HG03457 (cell line): Measurements from ENCODE around the gene TAF15.

Experiments used
- ATAC-seq: cut with Tn5 transposase; IDR thresholded peaks from one replicate; pipeline ENCODE4 v1.9.1; 2021; ENCODE audit warnings: moderate number of reproducible peaks; ENCODE audit not compliant: unreplicated experiment

Gene TAF15

DNA sequence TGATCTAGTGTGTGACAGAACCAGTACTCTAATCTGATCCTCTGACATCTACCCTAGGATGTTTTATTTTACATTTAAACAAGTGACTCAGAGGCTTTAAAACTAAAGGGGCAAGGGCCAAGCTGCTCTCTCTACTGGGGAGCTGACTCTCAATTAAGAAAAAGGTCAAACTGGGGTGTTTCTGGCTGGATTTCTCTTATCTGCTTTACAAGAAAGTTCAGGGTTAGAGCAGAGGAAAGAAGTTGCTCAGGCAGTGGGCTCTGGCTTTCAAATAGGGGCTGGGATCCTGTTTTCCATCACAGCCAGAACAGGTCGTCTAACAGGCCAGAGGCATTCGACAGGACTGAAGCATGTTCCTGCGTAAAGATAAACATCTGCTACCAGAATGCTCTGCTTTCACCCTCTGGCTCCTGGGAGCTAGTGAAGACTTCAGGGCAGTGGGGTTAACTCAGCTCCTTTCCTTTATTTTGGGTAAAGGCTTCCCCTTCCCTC is 22.3 kb upstream of the TAF15 start:
- ATAC-seq: no peak

DNA sequence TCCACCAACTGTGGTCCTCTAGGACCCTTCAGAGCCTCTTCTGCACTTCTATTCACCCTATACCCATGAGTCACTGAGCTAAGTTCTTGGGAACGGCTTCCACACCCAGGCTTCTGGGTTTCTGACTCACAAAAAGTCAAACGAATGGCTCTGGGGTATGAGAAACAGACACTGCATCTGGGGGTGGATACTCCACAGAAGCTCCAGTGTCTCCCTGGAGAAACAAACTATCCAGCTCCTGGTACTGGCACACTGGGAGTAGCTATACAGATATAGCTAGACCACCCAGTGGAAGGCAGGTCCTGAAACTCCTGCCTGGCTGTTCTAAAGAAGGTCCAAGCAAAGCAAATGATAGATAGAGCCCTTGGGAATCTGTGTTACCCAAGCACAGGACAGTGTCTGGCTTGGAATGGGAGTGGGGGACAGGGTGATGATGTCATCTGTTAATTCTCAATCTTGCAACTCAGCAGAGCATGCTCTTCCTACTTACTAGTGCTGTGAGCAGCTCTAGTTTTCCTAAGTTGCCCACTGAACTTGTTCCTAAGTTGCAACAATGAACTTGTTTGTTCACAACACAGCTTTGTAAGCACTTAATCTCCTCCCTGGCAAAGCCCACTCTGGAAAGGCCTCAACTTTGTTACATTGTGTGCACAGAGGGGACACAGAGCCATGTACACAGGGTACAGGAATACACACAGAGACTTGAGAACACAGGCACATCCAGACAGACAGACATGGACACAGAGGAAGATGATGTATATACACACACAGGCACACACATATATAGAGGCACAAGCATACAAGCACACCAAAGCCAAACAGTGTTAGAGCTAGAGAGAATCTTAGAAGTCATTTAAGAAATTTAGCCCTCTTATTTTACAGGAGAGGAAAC is 20.6 kb upstream of the TAF15 start:
- no peak for ATAC-seq

DNA sequence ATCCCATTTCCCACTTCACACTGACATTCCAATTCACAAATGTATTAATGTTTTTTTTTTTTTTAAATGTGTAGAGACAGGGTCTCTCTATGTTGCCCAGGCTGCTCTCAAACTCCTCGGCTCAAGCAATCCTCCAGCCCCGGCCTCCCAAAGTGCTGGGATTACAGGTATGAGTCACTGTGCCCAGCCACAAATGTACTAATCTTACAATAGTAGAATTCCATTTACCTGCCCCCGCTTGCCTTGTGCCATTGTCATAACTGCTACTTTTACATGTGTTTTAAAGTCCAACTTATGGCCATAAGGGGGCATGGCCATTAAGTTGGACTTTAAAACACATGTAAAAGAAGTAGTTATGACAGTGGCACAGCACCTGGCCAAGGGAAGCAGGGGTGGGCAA is 18.4 kb upstream of the TAF15 start:
- no peak for ATAC-seq

DNA sequence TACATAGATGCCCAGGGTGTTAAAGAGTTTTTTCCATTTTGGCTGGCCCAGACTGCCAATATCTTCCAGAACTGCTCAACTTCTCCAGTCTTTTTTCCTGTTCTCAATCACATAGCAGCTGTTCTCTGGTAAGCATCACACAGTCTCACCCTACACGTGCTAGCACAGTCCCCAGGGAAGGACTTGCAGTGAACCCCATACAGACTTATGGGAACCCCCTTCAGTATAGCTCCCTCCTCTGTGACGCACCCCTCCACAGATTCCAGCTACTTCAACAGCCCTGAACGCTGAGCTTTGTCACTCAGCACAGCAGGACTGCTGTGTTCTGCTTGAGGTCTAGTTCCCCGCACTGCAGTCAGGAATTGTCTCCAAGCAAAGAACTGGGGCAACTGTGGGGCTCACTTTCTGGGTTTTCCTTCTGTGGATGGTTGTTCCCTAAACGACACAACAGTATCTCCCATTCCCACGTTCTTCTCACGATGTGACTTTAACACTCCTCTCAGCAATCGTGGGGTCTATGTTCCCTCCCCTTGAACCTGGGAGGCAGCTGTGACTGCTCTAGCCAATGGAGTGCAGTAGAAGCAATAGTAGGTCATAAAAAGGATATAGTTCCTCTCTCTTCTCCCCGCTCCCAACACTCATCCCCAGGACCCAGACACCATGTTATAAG is 17.5 kb upstream of the TAF15 start:
- no peak for ATAC-seq

DNA sequence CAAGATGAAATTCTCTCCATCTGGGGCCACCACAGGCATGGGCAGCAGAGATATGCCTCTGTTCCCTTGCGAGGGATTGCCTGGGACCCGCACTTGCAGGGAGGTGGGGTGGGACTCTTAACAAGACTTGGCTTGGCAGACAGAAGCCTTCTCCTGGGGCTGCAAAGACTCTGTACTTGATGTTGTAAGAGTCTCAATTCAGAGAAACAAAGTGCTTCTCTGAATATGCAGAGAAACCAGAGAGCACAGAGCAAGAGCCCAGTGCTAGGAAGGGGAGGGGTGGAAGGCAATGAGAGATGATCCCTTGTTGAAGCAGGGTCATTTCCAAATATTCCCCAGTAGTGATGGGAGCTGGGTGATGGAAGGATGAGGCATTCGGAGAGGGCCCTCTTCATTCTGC is 16.0 kb upstream of the TAF15 start:
- ATAC-seq: no peak

DNA sequence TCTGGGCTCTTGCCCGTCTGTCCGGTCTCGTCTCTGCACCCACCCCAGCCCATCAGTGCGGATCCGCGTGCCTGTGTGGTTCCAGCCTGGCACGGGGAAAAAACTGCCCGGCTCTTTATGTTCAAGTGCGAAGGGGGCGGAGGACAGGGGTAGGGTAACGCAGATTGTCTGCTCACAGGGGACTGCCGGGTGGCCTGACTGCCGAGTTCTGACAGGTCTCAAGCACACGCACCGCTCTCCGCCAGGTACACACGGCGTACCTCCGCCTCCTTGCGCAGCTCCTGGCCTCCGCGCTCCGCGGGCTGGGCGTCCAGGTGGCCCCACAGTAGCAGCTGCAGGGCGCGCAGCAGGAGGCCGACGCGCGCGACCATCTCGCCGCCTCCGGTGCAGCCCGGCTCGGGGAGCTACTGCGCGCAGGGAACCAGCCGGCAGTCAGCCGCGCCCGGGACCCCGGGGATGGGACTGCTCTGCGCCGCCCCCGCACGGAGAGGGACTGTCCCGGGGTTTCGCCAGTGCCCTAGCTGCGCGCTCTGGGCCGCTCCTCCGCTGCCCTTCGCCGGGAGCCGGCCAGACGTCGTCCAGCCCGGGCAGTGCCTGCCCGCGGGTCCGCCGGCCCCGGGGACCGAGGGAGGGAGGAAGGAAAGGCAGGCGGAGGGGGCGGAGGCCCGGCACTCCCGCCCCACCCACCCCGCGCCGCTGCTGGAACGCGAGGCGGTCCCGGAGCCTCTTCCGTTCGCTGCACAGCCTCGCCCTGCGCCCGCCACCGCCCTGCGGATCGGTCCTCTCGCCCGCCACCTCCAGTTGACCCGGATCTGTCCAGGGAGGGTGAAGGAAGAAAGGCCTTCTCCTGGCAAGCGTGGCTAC is 14.0 kb upstream of the TAF15 start, which contains the start of gene MMP28:
Gene MMP28, minus strand, starts transcription at position 635 of the 864 bp plus-strand sequence. Its CDS starts 264 bp downstream, at position 371.
- ATAC-seq: no peak

DNA sequence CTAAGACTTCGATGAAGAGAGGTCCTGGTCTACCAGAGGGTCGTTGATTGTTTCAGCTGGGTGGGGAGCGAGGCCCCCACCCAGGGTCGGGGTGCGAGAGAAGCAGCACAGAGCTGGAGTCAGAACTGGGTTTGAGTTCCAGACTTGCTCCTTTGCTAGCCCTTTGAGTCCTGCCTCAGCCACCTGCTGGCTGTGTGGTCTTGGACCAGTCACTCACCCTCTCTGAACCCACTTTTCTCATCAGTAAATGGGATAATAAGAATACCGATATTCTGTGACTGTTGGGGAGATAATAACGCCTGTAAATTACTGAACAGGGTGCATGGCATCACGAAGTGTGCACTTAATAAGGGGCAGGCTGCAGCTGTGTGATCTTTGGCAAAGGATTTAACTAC is 13.4 kb upstream of the TAF15 start:
- no peak for ATAC-seq

DNA sequence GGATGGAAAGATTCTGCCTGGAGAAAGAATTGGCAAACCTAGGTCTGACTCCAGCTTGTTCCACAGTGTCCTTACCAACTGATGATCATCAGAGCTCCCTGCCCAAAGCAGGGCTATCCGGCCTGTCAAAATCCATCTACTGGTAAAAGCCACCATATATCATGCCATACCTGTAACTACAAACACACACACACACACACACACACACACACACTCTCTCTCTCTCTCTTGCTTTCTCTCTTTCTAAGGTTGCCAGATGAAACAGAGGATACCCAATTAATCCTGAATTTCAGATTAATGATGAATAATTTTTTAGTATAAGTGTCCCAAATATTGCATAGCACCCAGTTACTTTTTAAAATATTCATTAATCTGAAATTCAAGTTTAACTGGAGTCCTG is 12.3 kb upstream of the TAF15 start:
- no peak for ATAC-seq

DNA sequence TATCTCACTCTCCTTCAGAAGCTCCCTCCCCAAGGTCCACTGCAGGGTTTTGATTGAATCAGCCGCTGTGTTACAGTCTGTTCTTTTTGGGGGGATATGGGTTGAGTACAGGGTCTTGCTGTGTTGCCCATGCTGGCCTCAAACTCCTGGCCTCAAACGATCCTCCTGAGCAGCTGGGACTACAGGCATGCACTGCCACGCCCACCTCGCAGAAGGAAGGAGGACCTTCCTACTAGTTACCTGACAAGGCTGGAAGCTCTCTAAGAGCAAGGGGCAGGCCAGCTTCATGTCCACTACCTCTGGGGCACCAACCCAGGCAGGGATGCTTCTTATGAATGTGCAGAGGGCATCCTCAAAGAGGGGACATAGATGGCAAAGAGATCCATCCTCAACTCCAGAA is 11.9 kb upstream of the TAF15 start:
- ATAC-seq: no peak

DNA sequence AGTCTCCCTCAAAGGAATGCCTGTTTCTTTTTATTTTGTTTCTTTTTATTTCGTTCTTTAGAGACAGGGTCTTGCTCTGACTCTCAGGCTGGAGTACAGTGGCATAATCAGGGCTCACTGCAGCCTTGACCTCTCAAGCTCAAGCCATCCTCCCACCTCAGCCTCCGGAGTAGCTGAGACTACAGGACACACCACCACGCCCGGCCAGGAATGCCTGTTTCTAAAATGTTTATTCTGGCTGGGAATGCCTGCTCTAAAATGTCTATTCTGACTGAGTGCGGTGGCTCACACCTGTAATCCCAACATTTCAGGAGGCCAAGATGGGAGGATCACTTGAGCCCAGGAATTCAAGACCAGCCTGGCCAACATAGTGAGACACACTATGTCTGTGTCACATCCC is 11.4 kb upstream of the TAF15 start:
- no peak for ATAC-seq

DNA sequence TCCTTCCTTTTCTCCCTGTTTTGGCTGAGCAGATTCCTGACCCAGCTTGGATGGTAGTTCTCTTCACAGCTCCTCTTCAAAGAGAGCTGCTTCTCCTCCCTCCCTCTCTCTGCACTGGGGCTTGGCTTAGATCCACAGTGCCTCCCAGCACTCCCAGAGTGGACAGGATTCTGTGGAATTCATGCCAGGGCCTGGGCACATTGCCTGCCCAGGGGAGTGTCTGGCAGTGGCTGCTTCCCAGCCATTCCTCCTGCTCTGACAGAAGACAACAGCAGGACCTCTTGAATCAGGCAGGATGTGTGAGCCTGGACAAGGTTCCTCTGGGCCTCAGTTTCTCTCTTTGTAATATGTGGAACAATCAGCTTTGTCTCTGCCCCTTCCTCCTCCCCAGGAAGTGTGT is 9.3 kb upstream of the TAF15 start:
- no peak for ATAC-seq

DNA sequence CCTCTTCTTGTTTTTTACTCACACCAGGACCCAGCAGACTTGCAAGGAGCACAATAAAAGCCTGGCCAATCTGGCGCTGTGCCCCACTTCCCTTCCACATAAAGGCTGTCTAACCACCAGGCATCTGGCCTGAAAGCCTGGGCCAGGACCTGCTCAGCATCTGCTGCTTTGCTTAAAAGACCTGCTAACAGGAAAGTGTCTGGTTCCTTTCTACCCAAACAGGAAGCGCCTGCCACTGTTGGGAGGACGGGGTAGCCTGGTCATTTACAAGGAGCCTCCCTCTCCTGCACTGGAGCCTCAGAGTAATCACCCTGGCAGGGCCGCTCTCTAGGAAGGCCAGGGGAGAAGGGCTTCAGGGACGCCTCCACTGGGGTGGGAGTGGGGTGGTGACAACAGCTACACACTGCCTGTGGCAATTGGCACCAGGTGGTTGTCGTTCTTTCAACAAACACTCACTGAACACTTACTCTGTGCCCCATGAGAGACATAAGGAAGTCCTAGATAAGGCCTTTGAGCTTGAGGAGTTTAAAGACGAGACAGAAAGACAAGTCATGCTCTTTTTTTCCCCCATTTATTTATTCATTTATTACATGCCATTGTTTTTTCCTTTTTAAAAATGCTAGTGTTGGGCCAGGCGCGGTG is 7.6 kb upstream of the TAF15 start:
- ATAC-seq: no peak

DNA sequence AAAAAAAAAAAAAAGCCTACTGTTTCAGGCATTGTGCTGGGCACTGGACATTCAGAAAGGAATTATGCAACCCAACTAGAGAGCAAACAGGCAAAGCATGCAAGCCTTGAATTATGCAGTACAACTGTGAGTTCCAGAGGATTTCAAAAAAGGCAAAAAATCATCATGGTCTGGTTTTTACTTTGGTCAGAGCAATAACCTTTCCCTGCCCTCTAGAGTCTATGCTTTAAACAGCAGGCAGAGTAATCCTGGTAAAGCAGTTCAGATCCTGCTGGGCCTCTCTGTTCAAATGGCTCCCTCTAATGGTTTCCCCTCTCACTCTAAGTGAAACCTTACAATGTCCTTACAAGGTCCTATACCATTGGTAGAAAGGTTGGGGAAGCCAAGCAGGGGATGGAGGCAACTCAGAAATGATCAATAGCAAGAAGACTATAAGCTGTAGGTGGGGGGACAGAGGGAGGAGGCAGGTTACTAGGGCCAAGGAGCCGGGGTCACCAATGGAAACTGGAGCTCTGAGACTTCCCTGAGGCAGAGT is 4.6 kb upstream of the TAF15 start:
- ATAC-seq: no peak

DNA sequence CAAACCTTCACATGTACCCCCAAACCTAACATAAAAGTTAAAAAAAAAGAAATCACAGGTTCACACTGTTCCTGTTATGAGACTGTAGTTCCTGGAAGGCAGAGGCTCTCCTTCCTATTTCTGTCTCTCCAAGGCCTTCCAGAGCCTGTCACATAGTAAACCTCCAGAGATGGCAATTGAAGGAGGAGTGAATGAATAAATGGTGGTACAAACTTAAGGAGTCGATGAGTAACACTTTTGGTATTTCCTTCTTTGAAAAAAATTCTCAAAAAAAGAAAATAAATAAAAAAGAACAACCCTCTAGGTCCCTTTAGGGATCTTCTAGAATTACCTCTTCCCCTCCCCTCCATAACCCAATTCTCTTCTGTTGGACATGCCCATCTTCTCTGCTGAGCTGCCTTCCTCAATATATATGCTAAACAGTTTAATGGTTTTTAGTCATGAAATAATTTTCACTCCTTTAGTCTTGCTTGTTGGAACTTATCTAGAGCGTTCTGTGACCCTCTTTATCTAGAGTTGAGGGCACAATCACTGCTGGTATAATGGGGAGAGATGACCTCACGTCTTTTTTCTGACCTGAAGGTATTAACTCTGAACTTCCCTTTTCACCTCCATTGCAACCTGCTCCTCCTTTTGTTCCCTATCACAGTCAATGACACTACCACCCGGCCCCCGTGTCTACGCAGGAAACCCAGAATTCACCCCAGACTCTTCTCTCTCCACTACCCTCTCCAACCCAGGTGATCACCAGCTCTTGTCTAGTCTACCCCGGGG is 1.7 kb upstream of the TAF15 start:
- ATAC-seq: no peak

DNA sequence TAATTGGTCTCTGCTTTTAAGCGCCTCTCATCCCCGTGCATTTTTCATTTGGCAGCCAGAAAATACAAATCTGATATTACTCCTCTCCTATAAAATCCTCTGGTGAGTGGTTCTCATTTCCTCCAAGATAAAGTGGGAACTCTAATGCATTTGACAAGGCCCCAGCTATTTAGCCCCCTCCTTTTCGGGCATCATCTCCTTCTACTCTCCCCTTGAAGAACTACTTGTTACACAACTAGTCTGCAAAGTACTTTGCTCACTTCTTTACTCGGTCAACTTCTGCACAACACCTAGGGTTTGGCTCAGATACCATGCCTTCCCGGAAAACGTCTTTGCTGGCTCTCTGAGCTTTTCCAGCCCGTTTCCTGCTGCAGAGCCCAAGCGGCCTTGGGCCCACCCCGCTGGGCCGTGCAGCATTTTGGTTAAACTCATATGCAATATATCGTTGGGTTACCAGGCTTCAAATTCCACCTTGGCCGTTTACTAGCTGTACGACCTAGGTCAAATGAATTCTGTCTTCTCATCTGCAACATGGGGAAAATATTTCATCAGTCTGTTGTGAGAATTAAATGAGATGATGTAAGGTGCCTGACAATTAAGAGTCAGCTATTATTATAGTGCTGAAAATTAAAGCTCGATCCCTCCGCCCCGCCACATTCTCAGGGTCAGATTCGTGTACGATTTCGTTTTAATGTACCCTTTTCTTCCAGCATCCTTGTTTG is 883 bp upstream of the TAF15 start:
- no peak for ATAC-seq

DNA sequence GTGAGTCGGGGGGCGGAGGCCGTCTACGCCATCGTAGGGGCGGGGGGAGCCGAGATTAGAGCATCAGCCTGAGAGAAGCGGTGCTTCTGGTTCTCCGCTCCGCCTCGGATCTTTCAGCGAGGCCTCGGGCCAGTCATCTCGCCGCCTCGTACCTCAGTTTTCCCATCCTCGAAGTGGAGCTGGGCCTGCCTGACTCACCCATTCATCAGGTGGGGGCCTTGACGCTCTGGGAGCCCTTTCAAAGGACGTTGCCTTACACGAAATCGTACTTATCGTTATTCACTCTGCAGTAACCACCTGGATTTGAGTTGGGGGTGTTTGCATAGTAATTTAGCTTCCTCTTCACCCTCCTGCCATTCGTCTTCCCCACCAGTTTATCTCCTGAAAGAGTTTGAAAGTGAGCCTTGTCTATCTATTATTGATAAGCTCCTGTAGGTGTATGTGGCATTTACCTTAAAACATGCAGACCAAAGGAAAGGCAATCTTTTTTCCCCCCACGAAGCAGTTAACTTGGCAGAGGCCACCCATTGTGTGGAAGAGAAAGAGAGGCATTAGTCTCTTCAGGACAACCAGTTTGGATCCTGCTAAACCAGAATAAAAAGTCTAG is 674 bp downstream of the TAF15 start:
- peak; percentile 5 for ATAC-seq

DNA sequence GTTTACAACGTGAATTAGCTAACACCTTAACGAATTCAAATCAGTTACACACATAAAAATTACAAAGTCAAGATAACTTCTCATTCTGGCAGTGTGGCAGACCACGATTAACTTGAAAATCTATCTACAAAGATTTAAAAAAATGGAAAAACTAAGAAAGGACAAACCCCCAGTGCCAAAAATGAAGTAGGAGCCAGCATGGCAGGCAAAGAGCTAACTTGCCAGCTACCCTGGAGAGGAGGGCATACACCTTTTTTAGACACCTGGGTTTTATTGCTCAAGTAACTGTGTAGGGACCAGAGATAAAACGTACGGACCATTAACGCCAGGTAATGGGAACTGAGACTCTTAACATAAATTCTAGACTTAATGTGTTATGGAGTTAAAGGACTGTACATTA is 2.5 kb downstream of the TAF15 start:
- no peak for ATAC-seq

DNA sequence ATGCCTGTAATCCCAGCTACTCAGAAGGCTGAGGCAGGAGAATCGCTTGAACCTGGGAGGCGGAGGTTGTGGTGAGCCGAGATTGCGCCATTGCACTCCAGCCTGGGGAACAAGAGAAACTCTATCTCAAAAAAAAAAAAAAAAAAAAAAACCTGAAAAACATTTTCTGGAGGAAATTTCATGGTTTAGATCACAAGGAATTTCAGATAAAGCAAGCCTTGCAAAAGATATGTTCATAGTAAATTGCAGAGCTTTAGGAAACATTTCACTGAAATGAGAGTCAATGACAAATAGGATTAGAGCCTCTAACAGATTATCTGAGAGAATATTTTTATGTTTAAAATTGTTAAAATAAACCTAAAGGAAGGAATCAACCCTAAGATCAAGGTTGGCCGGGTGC is 3.2 kb downstream of the TAF15 start:
- ATAC-seq: no peak

DNA sequence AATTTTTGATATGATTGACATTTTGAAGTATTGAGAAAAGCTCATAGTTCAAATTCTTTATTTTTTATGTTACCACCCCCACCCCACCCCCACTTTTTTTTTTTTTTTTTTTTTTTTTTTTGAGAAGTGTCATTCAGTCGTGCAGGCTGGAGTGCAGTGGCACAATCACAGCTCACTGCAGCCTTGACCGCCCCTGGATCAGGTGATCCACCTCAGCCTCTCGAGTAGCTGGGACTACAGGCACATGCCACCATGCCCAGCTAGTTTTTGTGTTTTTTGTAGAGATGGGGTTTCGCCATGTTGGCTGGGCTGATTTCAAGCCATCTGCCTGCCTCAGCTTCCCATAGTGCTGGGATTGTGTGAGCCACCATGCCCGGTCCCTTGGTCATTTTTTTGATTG is 7.4 kb downstream of the TAF15 start:
- no peak for ATAC-seq
